DND-41 (cell line): ENCODE measurements around the gene LYG2.

ENCODE experiments used
- EZH2 ChIP-seq: IDR thresholded peaks from 3 replicates; pipeline ENCODE4 v1.6.1; 2012; ENCODE audit warnings: borderline replicate concordance, low read depth, mild to moderate bottlenecking, moderate library complexity, low read length, inconsistent platforms; ENCODE audit not compliant: severe bottlenecking
- TF ChIP-seq, protein P1 (sequence below): IDR thresholded peaks from 2 replicates; pipeline ENCODE4 v1.5.1; 2012; ENCODE audit warnings: borderline replicate concordance, low read length, moderate library complexity, mild to moderate bottlenecking; ENCODE audit not compliant: poor library complexity, severe bottlenecking; ENCODE audit errors: extremely low read depth

DNA sequence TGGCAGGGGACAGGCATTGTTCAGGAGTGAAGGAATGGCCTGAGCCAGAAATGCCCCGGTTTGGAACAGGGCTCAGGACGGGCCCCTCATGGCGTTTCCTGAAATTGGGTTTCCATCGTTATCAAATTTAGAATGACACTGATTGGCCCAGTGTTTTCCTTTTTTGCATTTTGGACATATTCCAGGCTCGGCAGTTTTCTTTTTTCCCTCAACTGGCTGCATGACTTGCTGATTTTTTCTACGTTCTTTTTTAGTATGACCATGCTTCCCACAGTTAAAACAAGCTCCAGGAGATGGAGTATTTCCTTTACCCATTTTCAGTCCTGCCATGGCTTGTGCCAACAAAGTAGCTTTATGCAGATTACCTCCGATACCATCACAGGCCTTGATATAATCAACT, 20.4 kb upstream of the LYG2 start:
- TF ChIP-seq, protein P1, sequence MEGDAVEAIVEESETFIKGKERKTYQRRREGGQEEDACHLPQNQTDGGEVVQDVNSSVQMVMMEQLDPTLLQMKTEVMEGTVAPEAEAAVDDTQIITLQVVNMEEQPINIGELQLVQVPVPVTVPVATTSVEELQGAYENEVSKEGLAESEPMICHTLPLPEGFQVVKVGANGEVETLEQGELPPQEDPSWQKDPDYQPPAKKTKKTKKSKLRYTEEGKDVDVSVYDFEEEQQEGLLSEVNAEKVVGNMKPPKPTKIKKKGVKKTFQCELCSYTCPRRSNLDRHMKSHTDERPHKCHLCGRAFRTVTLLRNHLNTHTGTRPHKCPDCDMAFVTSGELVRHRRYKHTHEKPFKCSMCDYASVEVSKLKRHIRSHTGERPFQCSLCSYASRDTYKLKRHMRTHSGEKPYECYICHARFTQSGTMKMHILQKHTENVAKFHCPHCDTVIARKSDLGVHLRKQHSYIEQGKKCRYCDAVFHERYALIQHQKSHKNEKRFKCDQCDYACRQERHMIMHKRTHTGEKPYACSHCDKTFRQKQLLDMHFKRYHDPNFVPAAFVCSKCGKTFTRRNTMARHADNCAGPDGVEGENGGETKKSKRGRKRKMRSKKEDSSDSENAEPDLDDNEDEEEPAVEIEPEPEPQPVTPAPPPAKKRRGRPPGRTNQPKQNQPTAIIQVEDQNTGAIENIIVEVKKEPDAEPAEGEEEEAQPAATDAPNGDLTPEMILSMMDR: no peak
- TF ChIP-seq EZH2: no peak
